Brain microvascular endothelial cell (primary cell): Measurements from ENCODE around the gene MED16.
"Not testable (repeated sequence)": the region's sequence is repeated elsewhere in the genome, so short reads cannot be mapped to it uniquely, and the experiment has no call there.

ENCODE experiments used
- DNase-seq: peaks from one replicate; pipeline ENCODE4 v3.0.0-alpha.2; 2020
- H3K27ac ChIP-seq: fragments of 250-450 bp; sonication (Bioruptor Pico); 2 replicates; pipeline ENCODE4 v1.5.1; 2020; ENCODE audit warnings: mild to moderate bottlenecking, moderate library complexity
- H3K27me3 ChIP-seq: fragments of 250-450 bp; sonication (Bioruptor Pico); replicated peaks from 2 replicates; pipeline ENCODE4 v1.5.1; 2020; ENCODE audit warnings: mild to moderate bottlenecking
- H3K36me3 ChIP-seq: fragments of 250-450 bp; sonication (Bioruptor Pico); replicated peaks from 2 replicates; pipeline ENCODE4 v1.5.1; 2020; ENCODE audit warnings: mild to moderate bottlenecking
- H3K4me3 ChIP-seq: 2 replicates; pipeline ENCODE4 v1.5.1; 2011; ENCODE audit warnings: low read depth, mild to moderate bottlenecking, control low read depth, low read length, moderate library complexity
- CTCF ChIP-seq: IDR thresholded peaks from 2 replicates; pipeline ENCODE4 v1.5.1; 2011; ENCODE audit warnings: low read depth, mild to moderate bottlenecking, moderate library complexity, low read length, control low read depth, inconsistent platforms; ENCODE audit errors: missing control alignments
- in situ Hi-C: cut with HindIII; loops from 2 replicates; pipeline ENCODE4 v1.10.0; 2017; ENCODE audit warnings: low sequenced_read_pairs, low pct_ligation_motif_present

The MED16 gene

GRCh38 chr19:850979-851335 is 42.0 kb downstream of the MED16 start:
- Histone ChIP-seq H3K27me3 (peaks cover 11% of the 10 kb centered on the region), H3K4me3 (no peak overlapping the region), H3K27ac (no peak overlapping the region), H3K36me3 (no peaks in the 10 kb centered on the region)
- in situ Hi-C loops = no loop called here
- no peak for TF ChIP-seq CTCF
- DNase-seq = no peak

- DNase-seq = peak; percentile 35
- H3K4me3 ChIP-seq = no peak overlapping the region
- in situ Hi-C loops = no loop called here
Observed at GRCh38 chr19:850221-850978, 42.6 kb downstream of the MED16 start.

GRCh38 chr19:849195-849594 is 43.8 kb downstream of the MED16 start:
- H3K4me3 ChIP-seq, H3K27ac ChIP-seq, H3K36me3 ChIP-seq, DNase-seq, in situ Hi-C loops: not testable (repeated sequence)
- H3K27me3 ChIP-seq = peaks cover 23% of the 10 kb centered on the region

More at GRCh38 chr19:850221-850978, 42.6 kb downstream of the MED16 start:
- H3K36me3 ChIP-seq = no peaks in the 10 kb centered on the region
- no peak overlapping the region for H3K27ac ChIP-seq
- no peak for TF ChIP-seq CTCF
- H3K27me3 ChIP-seq = peaks cover 15% of the 10 kb centered on the region

GRCh38 chr19:848386-848921 is 44.5 kb downstream of the MED16 start:
- no peak for TF ChIP-seq CTCF
- in situ Hi-C loops = no loop called here
- peaks cover 29% of the 10 kb centered on the region for H3K27me3 ChIP-seq
- no peak overlapping the region for H3K4me3 ChIP-seq
- DNase-seq = no peak
- no peaks in the 10 kb centered on the region for H3K36me3 ChIP-seq
- no peak overlapping the region for H3K27ac ChIP-seq

- TF ChIP-seq CTCF = no peak
- DNase-seq = no peak
- H3K27me3 ChIP-seq = peaks cover 38% of the 10 kb centered on the region
- H3K27ac ChIP-seq = no peak overlapping the region
- no peaks in the 10 kb centered on the region for H3K36me3 ChIP-seq
- in situ Hi-C loops = no loop called here
- H3K4me3 ChIP-seq = no peak overlapping the region
Observed at GRCh38 chr19:845707-846521, 47.1 kb downstream of the MED16 start.

GRCh38 chr19:844546-844971 is 48.4 kb downstream of the MED16 start:
- Histone ChIP-seq H3K27ac (no peak overlapping the region), H3K4me3 (no peak overlapping the region), H3K27me3 (peaks cover 38% of the 10 kb centered on the region), H3K36me3 (no peaks in the 10 kb centered on the region)
- in situ Hi-C loops = no loop called here
- no peak for TF ChIP-seq CTCF
- DNase-seq = no peak
